ENCODE results near the gene CDKN1C. TPM values are rescaled to one million over a fixed set of nuclear protein-coding genes. Genes with fewer than 3 reads are reported as not detected.

The CDKN1C gene
- 10 to 100 TPM; 23.6 to 58.8 TPM for total RNA-seq
- long read RNA-seq, donor 1, transcript CDKN1C-203 (3 exons, 1,930 nt), result minor isoform, 5 of 17 reads
- long read RNA-seq, donor 1, transcript CDKN1C-204 (4 exons, 1,771 nt), result major isoform, 8 of 17 reads
- long read RNA-seq, donor 1, partial matches to known transcripts, result 0 of 17 reads
- long read RNA-seq, donor 1, other reads (novel, unspliced or antisense), result 2 of 17 reads
- long read RNA-seq, donor 2, partial matches to known transcripts, result 1 of 3 reads
- long read RNA-seq, donor 2, other reads (novel, unspliced or antisense), result 0 of 3 reads

GRCh38 chr11:2885678-2886081, at the start of gene CDKN1C:
TSS of gene CDKN1C (minus strand) at chr11:2885775. CDS start at chr11:2885456, 319 bp downstream.
- peak; percentile 95 for DNase-seq (ENCODE audit: low spot score)
- intact Hi-C loops (cut with DNase I), result loop anchor here in 1 of 2 donors (10.0 kb wide), 2 partner anchors 181 to 581 kb away; partner anchors contain the start of genes C11orf21 and TSPAN32

DNA sequence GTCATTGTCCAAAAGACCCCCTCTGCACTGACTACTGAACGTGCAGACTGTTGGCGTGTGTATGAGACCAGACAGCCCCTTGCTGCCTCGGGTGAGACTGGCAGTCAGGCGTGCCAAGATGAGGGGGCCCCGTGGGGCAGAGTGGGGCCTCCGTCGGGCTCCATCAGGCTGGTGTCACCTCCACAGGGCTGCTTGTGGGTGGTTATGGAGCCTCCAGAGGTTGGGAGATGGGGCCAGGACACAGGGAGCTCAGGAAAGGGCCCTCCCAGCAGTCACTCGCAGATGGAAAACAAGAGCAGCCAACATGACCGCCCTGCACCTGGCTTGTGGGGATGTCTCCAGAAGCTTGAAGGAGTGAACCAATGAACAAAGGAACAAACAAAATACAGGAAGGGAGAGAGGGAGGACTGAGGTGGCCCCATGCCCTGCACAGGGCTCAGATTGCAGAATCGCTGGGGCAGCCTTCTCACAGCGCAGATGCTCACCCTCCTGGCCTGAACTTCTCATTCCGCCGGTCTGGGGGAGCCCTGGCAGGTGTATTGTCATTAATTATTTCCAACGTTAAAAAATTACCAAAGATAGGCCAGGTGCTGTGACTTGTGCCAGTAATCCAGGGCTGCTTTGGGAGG, 49.1 kb upstream of the CDKN1C start:
- intact Hi-C loops (cut with DNase I), result no loop called here

DNA sequence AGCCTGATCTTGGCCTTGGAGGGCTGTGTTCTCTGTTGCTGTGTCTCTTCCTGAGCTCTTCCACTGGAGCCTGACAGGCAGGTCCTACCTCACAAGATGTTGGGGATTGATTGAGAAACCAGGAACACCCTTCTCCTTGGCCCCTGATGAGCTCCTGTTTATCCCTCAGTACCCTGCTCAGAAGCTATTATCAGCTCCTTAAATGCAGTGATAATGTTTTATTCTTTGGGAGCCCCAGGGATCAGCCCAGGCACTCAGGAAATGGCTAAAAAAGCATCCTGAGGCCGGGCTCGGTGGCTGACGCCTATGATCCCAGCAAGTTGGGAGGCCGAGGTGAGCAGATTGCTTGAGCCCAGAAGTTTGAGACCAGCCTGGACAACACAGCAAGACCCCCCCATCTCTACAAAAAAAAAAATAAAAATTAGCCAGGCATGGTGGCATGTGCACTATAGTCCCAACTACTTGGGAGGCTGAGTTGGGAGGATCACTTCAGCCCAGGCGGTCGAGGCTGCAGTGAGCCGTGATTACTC, 48.5 kb upstream of the CDKN1C start:
- DNase-seq (ENCODE audit: low spot score), result peak; percentile 26

More for the DNA sequence above, 49.1 kb upstream of the CDKN1C start:
- DNase-seq (ENCODE audit: low spot score), result peak; percentile 56

GRCh38 chr11:2933375-2934020, 47.9 kb upstream of the CDKN1C start:
- intact Hi-C loops (cut with DNase I), result no loop called here
- peak; percentile 96 for DNase-seq (ENCODE audit: low spot score)

More for the DNA sequence above, 48.5 kb upstream of the CDKN1C start:
- intact Hi-C loops (cut with DNase I), result no loop called here

DNA sequence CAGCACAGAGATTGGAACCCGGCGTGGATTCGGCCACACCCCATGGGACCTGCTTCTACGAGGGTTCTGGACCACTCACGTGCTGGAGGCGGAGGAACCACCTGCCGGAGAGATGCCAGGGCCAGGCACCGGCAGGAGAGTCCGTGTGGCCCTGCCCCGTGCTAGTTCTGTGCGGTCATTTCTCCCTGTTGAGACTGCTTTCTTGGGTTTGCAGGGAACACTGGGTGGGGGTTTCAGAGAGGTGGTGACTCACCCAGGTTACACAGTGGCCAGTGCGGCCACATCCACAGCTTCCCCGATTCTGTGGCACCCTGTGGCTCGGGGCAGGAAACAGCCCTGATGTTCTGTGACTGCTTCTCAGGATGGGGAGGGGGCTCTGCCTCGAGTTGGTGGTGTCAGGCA, 47.3 kb upstream of the CDKN1C start:
- intact Hi-C loops (cut with DNase I), result no loop called here
- DNase-seq (ENCODE audit: low spot score), result peak; percentile 81

DNA sequence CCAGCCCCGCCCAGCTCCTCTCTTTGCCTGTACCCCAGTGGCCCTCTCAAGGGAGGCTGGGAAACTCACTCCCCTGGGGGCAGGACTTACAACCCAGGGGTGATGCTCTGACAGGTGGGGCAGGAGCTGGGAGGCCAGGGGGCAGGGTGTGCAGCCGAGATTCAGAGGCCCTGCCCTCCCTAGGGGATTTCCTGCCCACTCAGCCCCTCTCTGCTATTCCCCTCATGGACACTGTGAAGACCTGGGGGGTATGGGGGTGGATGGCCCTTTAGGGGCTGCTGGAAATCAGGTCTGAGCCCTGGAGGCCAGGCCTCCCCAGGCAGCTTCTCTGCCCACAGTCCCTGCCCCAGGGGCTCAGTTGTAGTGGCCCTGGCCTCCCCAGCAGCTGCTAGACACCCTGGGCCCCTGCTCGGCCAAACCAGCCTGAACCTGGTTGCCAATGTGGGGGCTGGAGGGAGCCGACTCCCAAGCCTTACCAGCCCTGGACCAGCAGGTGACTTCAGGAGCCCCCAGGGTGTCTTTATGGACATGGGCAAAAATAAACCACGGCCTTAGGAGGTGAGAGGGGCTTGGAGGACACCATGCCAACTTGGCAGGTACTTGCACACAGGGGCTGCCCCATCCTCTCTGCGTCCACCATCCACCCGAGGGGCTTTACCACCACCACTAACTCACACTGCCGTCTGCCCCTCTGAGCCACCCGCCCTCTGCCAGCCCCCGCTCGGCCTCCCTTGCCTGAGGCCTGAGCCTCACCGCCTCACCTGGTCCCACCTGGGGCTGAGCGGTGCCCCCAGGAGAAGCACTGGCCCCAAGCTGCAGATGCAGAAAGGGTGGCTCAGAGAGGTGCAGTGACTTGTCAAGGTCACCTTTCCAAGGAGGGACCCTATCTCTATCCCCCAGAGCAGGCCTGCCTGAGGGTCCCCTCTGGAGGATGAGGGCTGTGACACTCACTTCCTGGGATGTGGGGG, 46.5 kb upstream of the CDKN1C start:
- intact Hi-C loops (cut with DNase I), result no loop called here
- peak; percentile 77 for DNase-seq (ENCODE audit: low spot score)

- intact Hi-C loops (cut with DNase I), result no loop called here
- no peak for DNase-seq (ENCODE audit: low spot score)
Measured at GRCh38 chr11:2931420-2931746, 45.8 kb upstream of the CDKN1C start.

GRCh38 chr11:2930704-2931419, 45.3 kb upstream of the CDKN1C start:
- intact Hi-C loops (cut with DNase I), result no loop called here
- DNase-seq (ENCODE audit: low spot score), result peak; percentile 87

GRCh38 chr11:2929950-2930703, 44.6 kb upstream of the CDKN1C start:
- intact Hi-C loops (cut with DNase I), result no loop called here
- peak; percentile 86 for DNase-seq (ENCODE audit: low spot score)

DNA sequence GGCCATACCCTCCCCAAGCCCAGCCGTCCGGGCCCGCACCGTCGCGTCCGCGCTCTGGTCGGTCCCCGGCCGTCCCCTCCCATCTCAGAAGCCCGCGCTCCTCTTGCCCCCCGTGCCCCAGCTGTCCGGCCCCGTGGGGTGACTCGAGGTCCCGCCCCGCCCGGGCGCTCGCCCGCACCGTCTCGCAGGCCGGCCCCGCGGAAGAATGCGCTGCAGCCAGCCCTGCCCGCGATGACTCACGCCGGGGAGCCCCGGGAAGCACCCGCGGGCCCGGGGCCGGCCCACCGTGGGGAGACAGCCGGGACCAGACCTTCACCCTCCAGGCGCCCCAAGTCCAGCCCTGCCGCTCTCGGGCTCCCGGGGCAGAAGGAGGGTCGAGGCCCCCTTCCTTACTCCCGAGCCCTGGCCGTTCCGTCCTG, 44.0 kb upstream of the CDKN1C start:
- DNase-seq (ENCODE audit: low spot score), result peak; percentile 91
- intact Hi-C loops (cut with DNase I), result no loop called here

- intact Hi-C loops (cut with DNase I), result no loop called here
- DNase-seq (ENCODE audit: low spot score), result peak; percentile 91
Measured at GRCh38 chr11:2928605-2929530, 43.3 kb upstream of the CDKN1C start, which contains the start of gene PHLDA2. TSS of gene PHLDA2 (minus strand) at chr11:2929420. CDS start at chr11:2929364, 56 bp downstream.

DNA sequence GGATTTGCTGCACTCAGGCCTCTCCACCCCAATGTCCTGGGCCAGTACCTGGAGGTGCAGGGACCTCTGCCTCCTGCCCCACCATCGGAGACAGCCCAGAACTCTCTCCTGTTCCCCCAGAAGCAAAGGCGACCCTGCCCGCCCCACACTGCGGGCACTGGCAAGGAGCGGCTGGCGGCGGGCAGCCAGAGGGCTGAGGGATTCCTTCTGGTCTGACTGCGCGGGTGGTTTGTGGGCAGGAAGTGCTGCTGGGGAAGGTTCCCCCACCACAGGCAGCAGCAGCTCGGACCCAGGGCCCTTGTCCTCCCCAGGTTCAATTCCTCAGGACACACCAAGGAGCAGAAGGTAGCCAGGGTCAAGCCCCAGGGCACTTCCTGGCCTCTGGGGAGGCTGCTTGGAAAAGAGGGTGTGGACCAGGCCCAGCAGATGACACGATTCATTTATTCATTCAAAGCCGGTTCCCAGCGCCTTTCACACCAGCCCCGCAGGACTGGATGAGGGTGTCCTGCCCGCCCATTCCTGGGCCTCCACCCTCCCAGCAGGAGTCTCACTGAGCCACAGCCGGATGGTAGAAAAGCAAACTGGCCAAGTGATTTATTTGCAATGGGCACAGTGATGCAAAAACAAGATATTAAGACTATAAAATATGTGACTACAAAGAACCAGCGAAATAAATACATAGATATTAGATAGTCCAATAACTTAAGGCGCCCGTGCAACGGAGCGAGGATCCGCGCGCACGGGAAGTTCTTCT, 42.5 kb upstream of the CDKN1C start:
- peak; percentile 85 for DNase-seq (ENCODE audit: low spot score)
- intact Hi-C loops (cut with DNase I), result no loop called here

GRCh38 chr11:2927121-2927800, 41.7 kb upstream of the CDKN1C start:
- intact Hi-C loops (cut with DNase I), result no loop called here
- peak; percentile 79 for DNase-seq (ENCODE audit: low spot score)

DNA sequence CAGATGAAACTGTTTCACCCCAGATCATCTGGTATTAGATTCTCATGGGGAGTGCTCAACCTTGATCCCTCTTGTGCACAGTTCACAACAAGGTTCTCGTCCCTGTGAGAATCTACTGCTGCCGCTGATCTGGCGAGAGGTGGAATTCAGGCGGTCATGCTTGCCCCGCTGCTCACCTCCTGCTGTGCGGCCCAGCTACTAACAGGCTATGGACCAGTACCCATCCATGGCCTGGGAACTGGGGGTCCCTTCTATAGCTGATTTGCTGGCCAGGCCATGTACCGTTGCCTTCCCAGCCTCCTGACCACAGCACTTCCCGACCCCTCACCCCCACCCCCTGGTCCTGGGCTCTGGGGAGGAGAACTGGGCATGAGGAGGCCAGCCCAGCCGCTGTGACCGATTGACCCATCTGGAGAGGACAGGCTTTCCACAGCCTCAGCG, 41.1 kb upstream of the CDKN1C start:
- peak; percentile 78 for DNase-seq (ENCODE audit: low spot score)
- intact Hi-C loops (cut with DNase I), result no loop called here
